ENCODE measurements around the gene DOCK4. TPM values are rescaled to one million over a fixed set of nuclear protein-coding genes. Genes with fewer than 3 reads are reported as not detected.

DOCK4 gene
- total RNA-seq, 1 donor from 2014 or later, result 10.6 TPM

GRCh38 chr7:111780527-111780926 is 425.7 kb downstream of the DOCK4 start:
- no peak for DNase-seq (ENCODE audit: low read depth)
- no peak overlapping the region for H3K4me3 ChIP-seq (ENCODE audit: low read depth, low read length)
- no peak for TF ChIP-seq CTCF (conservative IDR thresholded peaks at IDR 0.05; ENCODE audit: low read depth, low read length)

GRCh38 chr7:111775206-111775605 is 431.0 kb downstream of the DOCK4 start:
- no peak overlapping the region for H3K4me3 ChIP-seq (ENCODE audit: low read depth, low read length)
- DNase-seq (ENCODE audit: low read depth), result no peak
- no peak for TF ChIP-seq CTCF (conservative IDR thresholded peaks at IDR 0.05; ENCODE audit: low read depth, low read length)

- no peak for DNase-seq (ENCODE audit: low read depth)
- no peak for TF ChIP-seq CTCF (conservative IDR thresholded peaks at IDR 0.05; ENCODE audit: low read depth, low read length)
- H3K4me3 ChIP-seq (ENCODE audit: low read depth, low read length), result no peak overlapping the region
Observed at GRCh38 chr7:111772716-111773115, 433.5 kb downstream of the DOCK4 start.

GRCh38 chr7:111771638-111772037 is 434.6 kb downstream of the DOCK4 start:
- H3K4me3 ChIP-seq (ENCODE audit: low read depth, low read length), result no peak overlapping the region
- TF ChIP-seq CTCF (conservative IDR thresholded peaks at IDR 0.05; ENCODE audit: low read depth, low read length), result no peak
- DNase-seq (ENCODE audit: low read depth), result no peak

- no peak overlapping the region for H3K4me3 ChIP-seq (ENCODE audit: low read depth, low read length)
- no peak for DNase-seq (ENCODE audit: low read depth)
- TF ChIP-seq CTCF (conservative IDR thresholded peaks at IDR 0.05; ENCODE audit: low read depth, low read length), result no peak
Observed at GRCh38 chr7:111770116-111770515, 436.1 kb downstream of the DOCK4 start.

GRCh38 chr7:111765751-111766643 is 440.2 kb downstream of the DOCK4 start:
- no peak overlapping the region for H3K4me3 ChIP-seq (ENCODE audit: low read depth, low read length)
- TF ChIP-seq CTCF (conservative IDR thresholded peaks at IDR 0.05; ENCODE audit: low read depth, low read length), result no peak
- no peak for DNase-seq (ENCODE audit: low read depth)
